A673 (cell line): ENCODE data around the gene CSNK2A2.

Experiments
- CTCF ChIP-seq: fragments of 300-800, 200-600 bp; sonication (generic); conservative IDR thresholded peaks from 2 replicates; pipeline ENCODE4 v1.5.1; 2017; ENCODE audit warnings: low read depth, mild to moderate bottlenecking, antibody characterized with exemption, low read length, moderate library complexity, mixed read lengths
- EZH2 ChIP-seq: fragments of 200-600 bp; sonication (generic); IDR thresholded peaks from 2 replicates; pipeline ENCODE4 v1.6.1; 2017; ENCODE audit warnings: borderline replicate concordance, low read depth, mild to moderate bottlenecking, mixed read lengths, antibody characterized with exemption, low read length; ENCODE audit not compliant: poor library complexity, severe bottlenecking

GRCh38 chr16:58111302-58111627 is 86.6 kb downstream of the CSNK2A2 start:
- TF ChIP-seq CTCF (no peak), EZH2 (no peak)
